Erythroblast (primary cell): ENCODE data around the gene GRK6.

ENCODE experiments used
- GATA1 ChIP-seq: IDR thresholded peaks from 2 replicates; pipeline ENCODE4 v1.6.1; 2011; ENCODE audit warnings: low read depth, mild to moderate bottlenecking, control low read depth, low read length, moderate library complexity
- POLR2A ChIP-seq: IDR thresholded peaks from 2 replicates; pipeline ENCODE4 v1.6.1; 2011; ENCODE audit warnings: mild to moderate bottlenecking, low read length

DNA sequence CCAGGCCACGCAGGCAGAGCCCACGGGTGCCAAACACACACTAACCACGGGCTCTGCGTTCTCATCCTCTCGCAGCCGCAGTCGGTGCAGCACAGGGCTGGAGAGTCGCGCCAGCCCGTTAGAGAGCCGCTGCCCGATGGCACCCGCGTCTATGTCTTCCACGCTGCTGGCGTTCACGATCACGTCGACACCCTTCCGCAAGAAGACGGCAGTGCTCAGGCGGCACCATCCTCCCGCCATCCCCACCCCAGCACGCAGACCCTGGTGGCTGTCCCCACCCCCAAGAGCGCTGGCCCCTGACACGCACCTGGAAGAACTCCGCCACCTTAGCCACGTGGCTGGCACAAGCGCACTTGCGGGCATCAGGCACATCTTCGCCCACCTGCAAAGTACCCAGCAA, 41.0 kb downstream of the GRK6 start:
- TF ChIP-seq POLR2A (no peak), GATA1 (no peak)
